DND-41 (cell line): ENCODE results near the gene CADM2.

ENCODE experiments used
- ATAC-seq: fragments of 200-7000 bp; cut with Tn5 transposase; 3 replicates; pipeline ENCODE4 v1.9.1; 2021; ENCODE audit warnings: low read depth; ENCODE audit not compliant: insufficient read depth
- DNase-seq: peaks from one replicate; pipeline ENCODE4 v3.0.0-alpha.2; 2020
- H2AFZ ChIP-seq: 2 replicates; pipeline ENCODE4 v1.6.0; 2012; ENCODE audit warnings: low read depth, low read length
- H3K27ac ChIP-seq: 2 replicates; pipeline ENCODE4 v1.5.1; 2012; ENCODE audit warnings: low read length, inconsistent platforms
- H3K27me3 ChIP-seq: fragments of 200-600 bp; sonication (generic); 2 replicates; pipeline ENCODE4 v1.6.0; 2012; ENCODE audit warnings: low read length, mild to moderate bottlenecking, inconsistent platforms; ENCODE audit not compliant: insufficient read depth, poor library complexity
- H3K36me3 ChIP-seq: 2 replicates; pipeline ENCODE4 v1.5.1; 2012; ENCODE audit warnings: low read length, inconsistent platforms; ENCODE audit not compliant: insufficient read depth
- H3K4me1 ChIP-seq: 2 replicates; pipeline ENCODE4 v1.5.1; 2012; ENCODE audit warnings: mild to moderate bottlenecking, low read length; ENCODE audit not compliant: insufficient read depth
- H3K4me2 ChIP-seq: 2 replicates; pipeline ENCODE4 v1.6.0; 2012; ENCODE audit warnings: mild to moderate bottlenecking, moderate library complexity, low read length, inconsistent platforms; ENCODE audit not compliant: insufficient read depth
- H3K4me3 ChIP-seq, 2 experiments: fragments of 200-600 bp in 1 of 2; shearing (Covaris generic) in 1 of 2; 2 replicates each; pipeline ENCODE4 v1.5.1; 2012 to 2016; ENCODE audit warnings: inconsistent platforms in 2 of 2, low read length in 2 of 2, mild to moderate bottlenecking in 2 of 2, low read depth in 1 of 2, moderate library complexity in 1 of 2
- H3K79me2 ChIP-seq: 2 replicates; pipeline ENCODE4 v1.6.0; 2012; ENCODE audit warnings: low read length, inconsistent platforms; ENCODE audit not compliant: insufficient read depth
- H3K9ac ChIP-seq: 2 replicates; pipeline ENCODE4 v1.6.0; 2012; ENCODE audit warnings: low read depth, mild to moderate bottlenecking, inconsistent platforms, low read length, moderate library complexity
- H3K9me3 ChIP-seq: 2 replicates; pipeline ENCODE4 v1.5.1; 2012; ENCODE audit warnings: low read length, moderate library complexity, mild to moderate bottlenecking, inconsistent platforms; ENCODE audit not compliant: insufficient read depth, severe bottlenecking
- H4K20me1 ChIP-seq: 2 replicates; pipeline ENCODE4 v1.6.0; 2012; ENCODE audit warnings: low read length; ENCODE audit not compliant: insufficient read depth
- EZH2 ChIP-seq: IDR thresholded peaks from 3 replicates; pipeline ENCODE4 v1.6.1; 2012; ENCODE audit warnings: borderline replicate concordance, low read depth, mild to moderate bottlenecking, moderate library complexity, low read length, inconsistent platforms; ENCODE audit not compliant: severe bottlenecking
- TF ChIP-seq, protein P1 (sequence below): IDR thresholded peaks from 2 replicates; pipeline ENCODE4 v1.5.1; 2012; ENCODE audit warnings: borderline replicate concordance, low read length, moderate library complexity, mild to moderate bottlenecking; ENCODE audit not compliant: poor library complexity, severe bottlenecking; ENCODE audit errors: extremely low read depth

CADM2 gene

DNA sequence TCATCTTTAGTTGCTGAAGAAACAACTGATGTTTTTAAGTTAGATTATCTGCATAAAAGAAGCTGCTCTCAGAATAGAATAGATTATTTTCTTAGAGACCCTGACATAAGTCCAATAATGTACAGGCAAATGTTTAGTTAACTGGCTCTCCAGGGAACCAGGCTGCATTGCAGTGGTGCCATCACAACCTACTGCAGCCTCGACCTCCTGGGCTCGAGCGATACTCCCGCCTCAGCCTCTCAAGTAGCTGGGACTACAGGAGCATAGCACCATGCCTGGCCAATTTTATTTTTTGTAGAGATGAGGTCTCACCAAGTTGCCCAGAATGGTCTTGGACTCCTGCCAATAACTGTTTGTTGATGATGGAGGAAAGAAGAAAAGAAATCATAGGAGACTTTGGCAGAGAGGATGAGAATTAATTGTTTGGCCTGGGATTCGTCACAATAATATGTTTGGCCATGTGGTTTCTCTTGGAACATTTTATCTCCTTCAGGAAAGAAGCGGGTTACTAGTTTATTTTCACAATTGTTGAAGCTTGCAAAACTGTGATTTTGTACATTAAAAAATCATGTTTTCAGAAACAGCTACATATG lies 429.2 kb downstream of the CADM2 start:
- no peaks in the 10 kb centered on the region for H3K4me1 ChIP-seq
- no peak overlapping the region for H3K27ac ChIP-seq
- H3K79me2 ChIP-seq: no peaks in the 10 kb centered on the region
- TF ChIP-seq EZH2: no peak
- TF ChIP-seq, protein P1, sequence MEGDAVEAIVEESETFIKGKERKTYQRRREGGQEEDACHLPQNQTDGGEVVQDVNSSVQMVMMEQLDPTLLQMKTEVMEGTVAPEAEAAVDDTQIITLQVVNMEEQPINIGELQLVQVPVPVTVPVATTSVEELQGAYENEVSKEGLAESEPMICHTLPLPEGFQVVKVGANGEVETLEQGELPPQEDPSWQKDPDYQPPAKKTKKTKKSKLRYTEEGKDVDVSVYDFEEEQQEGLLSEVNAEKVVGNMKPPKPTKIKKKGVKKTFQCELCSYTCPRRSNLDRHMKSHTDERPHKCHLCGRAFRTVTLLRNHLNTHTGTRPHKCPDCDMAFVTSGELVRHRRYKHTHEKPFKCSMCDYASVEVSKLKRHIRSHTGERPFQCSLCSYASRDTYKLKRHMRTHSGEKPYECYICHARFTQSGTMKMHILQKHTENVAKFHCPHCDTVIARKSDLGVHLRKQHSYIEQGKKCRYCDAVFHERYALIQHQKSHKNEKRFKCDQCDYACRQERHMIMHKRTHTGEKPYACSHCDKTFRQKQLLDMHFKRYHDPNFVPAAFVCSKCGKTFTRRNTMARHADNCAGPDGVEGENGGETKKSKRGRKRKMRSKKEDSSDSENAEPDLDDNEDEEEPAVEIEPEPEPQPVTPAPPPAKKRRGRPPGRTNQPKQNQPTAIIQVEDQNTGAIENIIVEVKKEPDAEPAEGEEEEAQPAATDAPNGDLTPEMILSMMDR: no peak
- H2AFZ ChIP-seq: no peak overlapping the region
- no peaks in the 10 kb centered on the region for H3K36me3 ChIP-seq
- no peaks in the 10 kb centered on the region for H3K27me3 ChIP-seq
- no peak overlapping the region for H3K9ac ChIP-seq
- no peaks in the 10 kb centered on the region for H4K20me1 ChIP-seq
- no peak overlapping the region for H3K4me2 ChIP-seq
- no peak for DNase-seq
- H3K9me3 ChIP-seq: no peaks in the 10 kb centered on the region
- no peak for ATAC-seq
- no peak overlapping the region for H3K4me3 ChIP-seq

DNA sequence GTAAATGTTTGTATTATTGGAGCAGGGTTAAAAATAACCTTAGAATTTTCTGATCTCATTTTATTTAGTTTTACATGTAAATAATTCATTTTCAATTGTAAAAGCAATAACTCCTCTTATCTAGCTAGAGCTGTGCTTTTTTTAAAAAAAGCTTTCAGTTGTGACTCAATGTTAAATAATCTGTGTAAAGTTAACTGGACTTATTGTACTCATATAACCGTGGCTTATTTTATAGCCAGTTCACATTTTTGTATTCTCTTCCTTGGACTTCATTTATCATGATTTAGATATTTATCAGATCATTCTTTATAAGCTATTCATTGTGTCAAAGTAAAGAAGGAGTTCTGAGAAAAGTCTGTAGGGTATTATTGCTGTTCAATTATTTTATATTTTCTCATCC lies 435.6 kb downstream of the CADM2 start:
- H3K27me3 ChIP-seq: no peaks in the 10 kb centered on the region
- H3K4me1 ChIP-seq: no peaks in the 10 kb centered on the region
- no peaks in the 10 kb centered on the region for H3K36me3 ChIP-seq
- DNase-seq (no peak), ATAC-seq (no peak)
- no peak overlapping the region for H3K27ac ChIP-seq
- H3K4me2 ChIP-seq: no peak overlapping the region
- no peaks in the 10 kb centered on the region for H3K9me3 ChIP-seq
- no peaks in the 10 kb centered on the region for H3K79me2 ChIP-seq
- H2AFZ ChIP-seq: no peak overlapping the region
- H3K9ac ChIP-seq: no peak overlapping the region
- no peak overlapping the region for H3K4me3 ChIP-seq
- H4K20me1 ChIP-seq: no peaks in the 10 kb centered on the region
- no peak for TF ChIP-seq EZH2
- TF ChIP-seq, protein P1: no peak

DNA sequence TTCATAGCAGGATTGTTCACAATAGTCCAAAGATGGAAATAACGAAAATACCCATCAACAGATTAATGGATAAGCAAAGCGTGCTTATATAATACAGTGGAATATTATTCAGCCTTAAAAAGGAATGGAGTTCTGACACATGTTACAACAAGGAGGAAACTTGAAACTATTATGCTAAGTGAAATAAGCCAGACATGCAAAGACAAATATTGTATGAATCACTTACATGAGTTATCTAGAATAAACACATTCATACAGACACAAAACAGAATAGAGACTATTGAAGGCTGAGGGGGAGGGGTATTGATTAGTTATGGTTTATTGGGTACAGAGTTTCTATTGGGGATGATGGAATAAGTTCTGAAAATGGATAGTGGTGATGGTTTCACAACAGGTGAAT lies 438.6 kb downstream of the CADM2 start:
- H3K9ac ChIP-seq: no peak overlapping the region
- TF ChIP-seq, protein P1: no peak
- no peak overlapping the region for H3K4me3 ChIP-seq
- H3K27me3 ChIP-seq: no peaks in the 10 kb centered on the region
- H4K20me1 ChIP-seq: no peaks in the 10 kb centered on the region
- no peaks in the 10 kb centered on the region for H3K79me2 ChIP-seq
- no peaks in the 10 kb centered on the region for H3K36me3 ChIP-seq
- H3K4me1 ChIP-seq: no peaks in the 10 kb centered on the region
- H2AFZ ChIP-seq: no peak overlapping the region
- ATAC-seq (no peak), DNase-seq (no peak)
- H3K27ac ChIP-seq: no peak overlapping the region
- no peaks in the 10 kb centered on the region for H3K9me3 ChIP-seq
- no peak overlapping the region for H3K4me2 ChIP-seq

DNA sequence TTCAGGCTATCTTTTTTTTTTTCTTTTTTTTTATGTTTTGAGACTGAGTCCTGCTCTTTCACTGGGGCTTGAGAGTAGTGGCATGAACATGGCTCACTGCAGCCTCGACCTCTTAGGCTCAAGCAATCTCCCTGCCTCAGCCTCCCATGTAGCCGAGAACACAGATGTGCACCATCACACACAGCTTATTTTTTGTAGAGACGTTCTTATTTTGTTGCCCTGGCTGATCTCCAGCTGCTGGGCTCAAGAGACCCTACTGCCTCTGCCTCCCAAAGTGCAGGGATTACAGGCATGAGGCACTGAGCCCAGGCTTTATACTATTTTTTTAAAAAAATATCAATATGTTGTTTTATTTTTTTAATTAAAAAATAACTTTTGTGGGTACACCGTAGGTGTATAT lies 467.3 kb downstream of the CADM2 start:
- Histone ChIP-seq H4K20me1 (no peaks in the 10 kb centered on the region), H2AFZ (no peak overlapping the region)

More for the DNA sequence above, 467.3 kb downstream of the CADM2 start:
- no peaks in the 10 kb centered on the region for H3K9me3 ChIP-seq
- no peak overlapping the region for H3K9ac ChIP-seq
- H3K4me2 ChIP-seq: no peak overlapping the region
- no peaks in the 10 kb centered on the region for H3K79me2 ChIP-seq
- H3K4me1 ChIP-seq: no peaks in the 10 kb centered on the region
- no peak overlapping the region for H3K4me3 ChIP-seq
- no peak for TF ChIP-seq EZH2
- H3K36me3 ChIP-seq: no peaks in the 10 kb centered on the region
- H3K27ac ChIP-seq: no peak overlapping the region
- no peaks in the 10 kb centered on the region for H3K27me3 ChIP-seq
- DNase-seq (no peak), ATAC-seq (no peak)
